GM13976 (cell line): ENCODE data around the gene YY1.

ENCODE experiments used
- DNase-seq: peaks from one replicate; pipeline ENCODE4 v3.0.0; 2012; ENCODE audit warnings: low spot score
- CTCF ChIP-seq: IDR thresholded peaks from 2 replicates; pipeline ENCODE4 v1.5.1; 2012; ENCODE audit warnings: borderline replicate concordance, mild to moderate bottlenecking; ENCODE audit not compliant: insufficient read depth; ENCODE audit errors: extremely low read depth, missing control alignments, control extremely low read depth
- in situ Hi-C: fragments of 300-500 bp; cut with MboI; formaldehyde crosslinking; loops from one replicate; pipeline ENCODE4 v1.12.0; 2022; ENCODE audit warnings: low sequenced_read_pairs, mixed read lengths, inconsistent platforms; ENCODE audit not compliant: unreplicated experiment

The YY1 gene

GRCh38 chr14:100323942-100324307 lies 85.0 kb downstream of the YY1 start:
- in situ Hi-C loops = no loop called here
- no peak for TF ChIP-seq CTCF
- no peak for DNase-seq

- no peak for DNase-seq
- TF ChIP-seq CTCF = no peak
- in situ Hi-C loops = no loop called here
Observed at GRCh38 chr14:100325231-100325632, 86.3 kb downstream of the YY1 start.

GRCh38 chr14:100325958-100326357 lies 87.0 kb downstream of the YY1 start:
- DNase-seq = no peak
- no peak for TF ChIP-seq CTCF
- in situ Hi-C loops = no loop called here

GRCh38 chr14:100327128-100327527 lies 88.2 kb downstream of the YY1 start:
- TF ChIP-seq CTCF = no peak
- in situ Hi-C loops = no loop called here
- no peak for DNase-seq

- DNase-seq = no peak
- TF ChIP-seq CTCF = no peak
- in situ Hi-C loops = no loop called here
Observed at GRCh38 chr14:100328495-100329163, 89.7 kb downstream of the YY1 start.

- no peak for TF ChIP-seq CTCF
- DNase-seq = no peak
- in situ Hi-C loops = no loop called here
Observed at GRCh38 chr14:100329233-100330006, 90.5 kb downstream of the YY1 start.
